22Rv1 (cell line): ENCODE data around the gene MED23.

Experiments used
- ZFX ChIP-seq: fragments of 450-650 bp; IDR thresholded peaks from 2 replicates; pipeline ENCODE4 v1.6.1; 2017; ENCODE audit warnings: antibody characterized with exemption, borderline replicate concordance
- TF ChIP-seq, protein P1 (sequence below): fragments of 450-650 bp; IDR thresholded peaks from 2 replicates; pipeline ENCODE4 v1.5.1; 2017; ENCODE audit warnings: mild to moderate bottlenecking

DNA sequence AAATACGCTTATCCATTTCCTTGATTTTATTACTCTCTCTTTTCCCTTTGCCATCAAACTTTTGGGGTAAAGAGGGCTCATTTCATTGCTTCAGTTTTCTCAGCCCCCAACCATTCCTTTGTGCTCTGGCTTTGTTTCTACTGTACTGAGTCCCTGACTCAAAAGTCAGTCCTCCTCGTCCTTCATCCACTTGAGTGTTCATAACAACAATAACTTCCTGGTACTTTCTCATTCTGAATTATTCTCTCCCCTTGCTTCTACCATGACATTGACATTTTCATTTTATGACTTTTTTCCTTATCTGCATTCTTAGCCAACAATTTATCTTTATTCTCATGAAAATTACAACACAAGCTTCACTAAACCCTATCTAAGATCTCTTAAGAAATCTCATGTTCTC is 10.0 kb upstream of the MED23 start:
- TF ChIP-seq, protein P1, sequence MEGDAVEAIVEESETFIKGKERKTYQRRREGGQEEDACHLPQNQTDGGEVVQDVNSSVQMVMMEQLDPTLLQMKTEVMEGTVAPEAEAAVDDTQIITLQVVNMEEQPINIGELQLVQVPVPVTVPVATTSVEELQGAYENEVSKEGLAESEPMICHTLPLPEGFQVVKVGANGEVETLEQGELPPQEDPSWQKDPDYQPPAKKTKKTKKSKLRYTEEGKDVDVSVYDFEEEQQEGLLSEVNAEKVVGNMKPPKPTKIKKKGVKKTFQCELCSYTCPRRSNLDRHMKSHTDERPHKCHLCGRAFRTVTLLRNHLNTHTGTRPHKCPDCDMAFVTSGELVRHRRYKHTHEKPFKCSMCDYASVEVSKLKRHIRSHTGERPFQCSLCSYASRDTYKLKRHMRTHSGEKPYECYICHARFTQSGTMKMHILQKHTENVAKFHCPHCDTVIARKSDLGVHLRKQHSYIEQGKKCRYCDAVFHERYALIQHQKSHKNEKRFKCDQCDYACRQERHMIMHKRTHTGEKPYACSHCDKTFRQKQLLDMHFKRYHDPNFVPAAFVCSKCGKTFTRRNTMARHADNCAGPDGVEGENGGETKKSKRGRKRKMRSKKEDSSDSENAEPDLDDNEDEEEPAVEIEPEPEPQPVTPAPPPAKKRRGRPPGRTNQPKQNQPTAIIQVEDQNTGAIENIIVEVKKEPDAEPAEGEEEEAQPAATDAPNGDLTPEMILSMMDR, result no peak
- TF ChIP-seq ZFX, result no peak
